ENCODE data around the gene ACOT11. TPM values are rescaled to one million over a fixed set of nuclear protein-coding genes. Genes with fewer than 3 reads are reported as not detected.

The ACOT11 gene
- total and polyA plus RNA-seq, 10 of the 15 experiments (the other 5 are each of a cell fraction or from before 2014, with no cell fraction given) = 0.04 to 0.85 (median 0.39) TPM; not detected in 1

- H3K36me3 ChIP-seq (ENCODE audit: control insufficient read depth in 2 of 2, insufficient read depth in 2 of 2, low read length in 1 of 2) = no peaks in the 10 kb centered on the region
- H3K27ac ChIP-seq (ENCODE audit: control insufficient read depth, insufficient read depth) = no peak overlapping the region
- no peaks in the 10 kb centered on the region for H4K20me1 ChIP-seq (ENCODE audit: control insufficient read depth, insufficient read depth)
- FAIRE-seq = no peak
- no peaks in the 10 kb centered on the region for H3K9me3 ChIP-seq (replicated peaks; ENCODE audit: control insufficient read depth, insufficient read depth, low read length)
- intact Hi-C loops (cut with micrococcal nuclease; ENCODE audit: unreplicated experiment) = no loop called here
- H3K4me2 ChIP-seq (ENCODE audit: control insufficient read depth, insufficient read depth) = no peak overlapping the region
- H3K79me2 ChIP-seq (ENCODE audit: control insufficient read depth, insufficient read depth, low read length) = no peaks in the 10 kb centered on the region
- peaks cover 0 to 2% of the 10 kb centered on the region in 2 experiments; a peak in 1 of 4 replicates for H3K27me3 ChIP-seq (replicated peaks in 1 of 2; ENCODE audit: control insufficient read depth in 2 of 2, insufficient read depth in 2 of 2, low read length in 1 of 2)
- no peak overlapping the region for H3K9ac ChIP-seq (ENCODE audit: control insufficient read depth, insufficient read depth, low read length)
- ChIA-PET SMC1A (ENCODE audit: uncharacterized antibody, unreplicated experiment) (no interaction called here), POLR2A (no interaction called here), RAD21 (ENCODE audit: unreplicated experiment) (no interaction called here), CTCF (interaction anchor here (0.7 kb wide), 1 partner anchor 354 kb away, joined by 3 read pairs; no protein-coding TSS in a partner anchor)
- ATAC-seq = no peak
- peaks cover 4% of the 10 kb centered on the region; the same call in 1 of the 2 replicates for H3K4me1 ChIP-seq (ENCODE audit: control insufficient read depth, insufficient read depth, low read length)
- 53% methylated on average over 13 of the region's 13 CpGs for WGBS (ENCODE audit: insufficient coverage, insufficient replicate concordance, low lambda C conversion rate, missing lambda C conversion rate)
- no peak overlapping the region for H3K4me3 ChIP-seq
- DNase-seq (ENCODE audit: low read depth, low spot score) = no peak
- BruUV-seq (replicated peaks) = no TSS peak
- in situ Hi-C loops (cut with MboI) = no loop called here
- H2AFZ ChIP-seq (ENCODE audit: control insufficient read depth, low read depth, low read length) = no peak overlapping the region
- no peak for TF ChIP-seq SMARCA5 (IDR thresholded peaks at IDR 0.05)
- TF ChIP-seq ZZZ3 (IDR thresholded peaks at IDR 0.05; ENCODE audit: control insufficient read depth, insufficient read length, low read depth) = no peak
- TF ChIP-seq NR2C1 (IDR thresholded peaks at IDR 0.05) = no peak
- no peak for TF ChIP-seq SPI1 (IDR thresholded peaks at IDR 0.05; ENCODE audit: borderline replicate concordance, insufficient read depth, low read depth, low read length)
- no peak for TF ChIP-seq TCF12 (IDR thresholded peaks at IDR 0.05; ENCODE audit: low read depth, low read length)
- no peak for TF ChIP-seq HDAC6 (IDR thresholded peaks at IDR 0.05; ENCODE audit: unreplicated experiment)
These were observed 4.1 kb upstream of the ACOT11 start for GRCh38 chr1:54543729-54544496.
